Endothelial cell of umbilical vein (primary cell): ENCODE data around the gene AEBP1.

ENCODE experiments used
- CTCF ChIP-seq, 2 donors: IDR thresholded peaks; 1 replicate in 1 of 2; 2 replicates in 1 of 2; pipeline ENCODE4 v1.5.1; 2011; ENCODE audit warnings: low read length in 2 of 2, mild to moderate bottlenecking in 2 of 2, moderate library complexity in 2 of 2, control low read depth in 1 of 2, inconsistent platforms in 1 of 2, low read depth in 1 of 2; ENCODE audit not compliant: insufficient read depth in 1 of 2; ENCODE audit errors: extremely low read depth in 1 of 2
- EZH2 ChIP-seq: IDR thresholded peaks from 2 replicates; pipeline ENCODE4 v1.6.1; 2012; ENCODE audit warnings: borderline replicate concordance, low read depth, mild to moderate bottlenecking, moderate library complexity, low read length, inconsistent platforms; ENCODE audit not compliant: severe bottlenecking
- FOS ChIP-seq: IDR thresholded peaks from 2 replicates; pipeline ENCODE4 v1.6.1; 2011; ENCODE audit warnings: mild to moderate bottlenecking, low read length, moderate library complexity, borderline replicate concordance; ENCODE audit not compliant: insufficient read depth
- GATA2 ChIP-seq: IDR thresholded peaks from 2 replicates; pipeline ENCODE4 v1.7.0; 2011; ENCODE audit warnings: low read depth, mild to moderate bottlenecking, moderate library complexity, mixed read lengths, low read length; ENCODE audit not compliant: insufficient read length, insufficient read depth
- JUN ChIP-seq: IDR thresholded peaks from 2 replicates; pipeline ENCODE4 v1.6.1; 2011; ENCODE audit warnings: borderline replicate concordance, low read depth; ENCODE audit not compliant: insufficient read length, insufficient read depth
- MAX ChIP-seq: IDR thresholded peaks from 2 replicates; pipeline ENCODE4 v1.6.1; 2011; ENCODE audit not compliant: insufficient read depth, insufficient read length
- MYC ChIP-seq: IDR thresholded peaks from one replicate; pipeline ENCODE4 v1.6.1; 2011; ENCODE audit warnings: mild to moderate bottlenecking, low read depth, low read length
- POLR2A ChIP-seq: IDR thresholded peaks from 2 replicates; pipeline ENCODE4 v1.6.1; 2012; ENCODE audit warnings: low read depth, mild to moderate bottlenecking, control low read depth, low read length
- POLR2AphosphoS5 ChIP-seq: IDR thresholded peaks from 2 replicates; pipeline ENCODE4 v1.6.1; 2012; ENCODE audit warnings: low read depth, mild to moderate bottlenecking, control low read depth, low read length, moderate library complexity; ENCODE audit not compliant: insufficient read depth

GRCh38 chr7:44066111-44066460 is 38.1 kb upstream of the AEBP1 start:
- TF ChIP-seq CTCF (IDR thresholded peaks at IDR 0.05; ENCODE audit: extremely low read depth in 1 of 2, insufficient read depth in 1 of 2, low read depth in 1 of 2, low read length in 2 of 2): no peak
- no peak for TF ChIP-seq EZH2
- no peak for TF ChIP-seq POLR2A
- TF ChIP-seq JUN: no peak
- no peak for TF ChIP-seq MAX
- TF ChIP-seq POLR2AphosphoS5: no peak
- no peak for TF ChIP-seq MYC
- no peak for TF ChIP-seq FOS
- TF ChIP-seq GATA2: no peak
